Keratinocyte (primary cell): Measurements from ENCODE around the gene RGS3.

Experiments used
- CTCF ChIP-seq, 3 experiments: IDR thresholded peaks in 1 of 3; conservative IDR thresholded peaks in 1 of 3; optimal IDR thresholded peaks in 1 of 3; 2 replicates in 2 of 3; 3 replicates in 1 of 3; pipeline versions ENCODE3 to v1.5.1; 2011; ENCODE audit warnings: low read length in 3 of 3, mild to moderate bottlenecking in 3 of 3, moderate library complexity in 2 of 3, control low read depth in 1 of 3, inconsistent platforms in 1 of 3; ENCODE audit not compliant: insufficient read depth in 2 of 3; ENCODE audit errors: extremely low read depth in 1 of 3
- EZH2 ChIP-seq: IDR thresholded peaks from one replicate; pipeline ENCODE4 v1.6.1; 2012; ENCODE audit warnings: inconsistent platforms, mild to moderate bottlenecking, low read length, moderate library complexity

- TF ChIP-seq EZH2 (no peak), CTCF (optimal IDR thresholded peaks at IDR 0.05 in 1 of 3, IDR thresholded peaks at IDR 0.05 in 1 of 3, conservative IDR thresholded peaks at IDR 0.05 in 1 of 3; ENCODE audit: extremely low read depth in 1 of 3, insufficient read depth in 2 of 3, low read length in 3 of 3) (no peak)
Measured at GRCh38 chr9:113488071-113488470, 24.5 kb downstream of the RGS3 start.
